ENCODE data around the gene RELN.
"Not testable (repeated sequence)": the region's sequence is repeated elsewhere in the genome, so short reads cannot be mapped to it uniquely, and the experiment has no call there.

The RELN gene

DNA sequence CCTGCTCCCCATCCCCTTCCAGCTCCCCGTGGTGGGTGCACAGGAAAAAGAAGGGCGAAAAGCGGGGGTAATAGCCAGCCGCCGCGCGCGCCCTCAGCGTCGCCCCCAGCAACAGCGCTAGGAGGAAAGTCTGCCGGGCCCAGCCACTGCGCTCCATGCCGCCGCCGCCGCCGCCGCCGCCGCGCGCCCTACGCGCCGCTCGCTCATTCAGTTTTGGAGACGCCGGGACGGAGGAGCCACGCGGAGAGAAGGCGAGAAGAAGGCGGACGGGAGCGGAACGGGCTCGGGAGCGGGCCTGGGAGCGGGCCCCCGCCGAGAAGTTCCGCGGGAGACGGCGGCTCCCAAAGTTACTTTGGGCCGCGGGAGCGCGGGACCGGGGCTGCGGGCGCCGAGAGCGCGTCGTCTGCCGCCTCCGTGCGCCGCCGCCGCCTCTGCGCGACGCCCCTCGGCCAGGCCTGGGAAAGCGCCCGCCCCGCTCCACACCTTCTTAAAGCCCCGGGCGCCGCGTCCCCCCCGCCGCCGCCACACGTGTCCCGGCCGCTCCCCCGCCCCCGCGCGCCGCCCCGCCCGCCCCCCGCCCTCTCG, at the start of gene RELN:
RELN (minus strand) TSS at position 459 of the 585 bp plus-strand sequence; CDS start at position 157, 302 bp downstream.
- DNase-seq (ENCODE audit: low spot score) = peak; percentile 72

DNA sequence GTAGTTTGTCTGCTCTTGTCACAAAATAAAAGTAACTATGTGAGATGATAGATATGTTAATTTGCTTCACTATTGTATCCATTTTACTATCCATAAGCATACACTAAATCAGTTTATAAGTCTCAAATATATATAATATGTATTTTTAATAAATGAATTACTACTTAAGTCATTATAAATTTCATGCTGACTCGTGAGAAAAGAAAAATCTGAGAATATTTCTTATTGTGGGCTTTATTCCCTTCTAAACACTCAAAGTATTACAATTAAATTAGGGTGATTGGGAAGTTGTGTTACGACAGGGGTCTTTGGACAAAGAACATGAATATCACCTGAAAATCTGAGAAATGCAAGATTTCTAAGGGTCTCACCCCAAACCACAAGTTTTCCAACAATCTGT, 48.7 kb upstream of the RELN start:
- no peak for DNase-seq (ENCODE audit: low spot score)

DNA sequence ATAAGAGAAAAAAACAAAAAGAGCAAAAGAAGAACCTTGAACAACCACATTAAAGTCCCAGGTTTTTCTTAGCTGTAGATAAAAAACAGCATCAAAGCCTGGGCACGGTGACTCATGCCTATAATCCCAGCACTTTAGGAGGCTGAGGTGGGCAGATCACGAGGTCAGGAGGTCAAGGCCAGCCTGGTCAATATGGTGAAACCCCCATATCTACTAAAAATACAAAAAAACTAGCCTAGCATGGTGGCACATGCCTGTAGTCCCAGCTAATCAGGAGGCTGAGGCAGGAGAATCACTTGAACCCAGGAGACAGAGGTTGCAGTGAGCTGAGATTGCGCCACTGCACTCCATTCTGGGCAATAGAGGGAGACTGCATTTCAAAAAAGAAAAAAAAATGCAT, 47.4 kb upstream of the RELN start:
- not testable (repeated sequence) for DNase-seq (ENCODE audit: low spot score)

DNA sequence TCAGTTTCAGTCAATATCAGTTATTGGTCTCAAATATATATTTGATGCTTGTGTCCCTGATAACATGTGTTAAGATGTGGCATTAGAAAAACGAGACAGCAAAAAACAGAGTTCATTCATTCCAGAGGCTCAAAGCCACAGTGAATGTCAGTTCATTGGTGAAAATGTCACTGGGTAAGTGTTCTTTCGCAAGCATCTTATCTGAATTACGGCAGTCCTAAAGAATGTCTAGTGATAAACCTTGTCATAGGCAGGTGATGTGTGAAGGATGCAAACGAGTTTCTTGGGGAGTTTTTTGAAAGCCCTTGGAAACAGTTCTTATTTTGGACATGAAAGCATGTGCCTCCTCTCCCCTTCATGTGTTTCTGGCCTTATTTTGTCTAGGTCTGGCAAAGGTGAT, 45.9 kb upstream of the RELN start:
- no peak for DNase-seq (ENCODE audit: low spot score)

DNA sequence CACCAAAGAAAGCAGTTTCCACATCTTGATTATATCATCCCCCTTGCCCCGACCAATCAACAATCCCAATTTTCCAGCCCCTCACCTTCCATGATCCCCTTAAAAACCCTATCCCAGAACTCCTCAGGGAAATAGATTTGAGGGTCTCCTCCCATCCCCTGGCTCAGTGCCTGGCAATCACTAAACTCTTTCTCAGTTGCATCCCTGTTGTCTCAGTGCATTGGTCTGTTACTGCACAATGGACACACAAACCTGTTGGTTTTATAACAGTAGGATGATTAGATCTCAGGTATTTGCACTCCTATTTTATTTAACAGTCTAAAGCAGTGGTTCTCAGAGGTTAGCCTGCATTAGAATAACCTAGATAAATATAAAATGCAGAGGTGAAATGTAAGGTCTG, 45.2 kb upstream of the RELN start:
- no peak for DNase-seq (ENCODE audit: low spot score)

DNA sequence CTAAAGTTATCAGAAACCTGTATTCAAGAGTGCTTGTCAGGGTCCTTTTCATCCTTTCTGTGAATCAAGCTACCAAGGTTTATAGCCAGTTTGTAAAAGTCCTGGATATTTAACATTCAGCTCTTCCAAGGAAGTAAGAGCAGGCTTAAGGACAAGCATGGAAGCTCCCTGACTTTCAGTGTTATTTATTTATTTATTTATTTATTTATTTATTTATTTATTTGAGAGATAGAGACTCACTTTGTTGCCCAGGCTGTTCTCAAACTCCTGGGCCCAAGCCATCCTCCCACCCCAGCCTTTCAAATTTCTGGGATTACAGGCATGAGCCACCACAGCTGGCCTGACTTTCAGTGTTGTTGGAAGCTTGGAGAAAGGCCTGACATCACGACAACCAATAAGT, 44.4 kb upstream of the RELN start:
- DNase-seq (ENCODE audit: low spot score) = no peak

DNA sequence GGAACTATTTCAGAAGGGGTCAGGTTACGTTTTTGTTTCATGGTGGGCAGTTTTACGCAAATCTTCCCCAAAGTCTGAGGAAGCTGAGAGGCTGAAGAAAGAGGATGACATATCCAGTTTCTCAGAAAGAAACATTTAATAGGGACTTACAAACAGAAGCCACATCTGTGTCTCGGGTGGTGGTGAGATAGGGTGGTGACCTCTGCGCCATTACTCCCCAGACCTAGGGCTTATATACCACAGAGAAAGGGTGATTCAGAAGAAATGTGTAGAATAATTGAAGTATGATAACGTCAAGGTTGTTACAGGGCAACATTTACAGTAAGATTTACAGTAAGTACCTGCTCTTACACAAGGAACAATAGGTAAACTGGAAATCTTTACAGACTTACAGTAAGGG, 43.0 kb upstream of the RELN start:
- no peak for DNase-seq (ENCODE audit: low spot score)

DNA sequence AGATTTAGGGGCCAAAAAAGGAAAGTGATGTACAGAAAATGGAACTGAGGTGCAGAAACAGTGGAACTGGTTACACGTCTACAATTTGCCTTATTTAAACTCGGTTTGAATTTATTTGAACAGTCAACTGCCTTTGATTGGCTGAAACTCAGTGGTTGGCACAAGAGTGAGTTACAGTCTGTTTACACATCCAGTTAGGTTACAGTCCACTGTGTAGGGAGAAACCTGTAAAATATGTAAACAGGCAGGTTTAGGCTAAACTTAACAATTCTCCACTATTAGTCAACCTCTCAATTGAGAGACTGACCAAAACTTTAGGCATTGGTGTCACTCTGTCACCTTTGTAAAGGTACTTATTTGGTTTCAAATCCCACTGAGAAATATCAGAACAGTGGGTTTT, 40.3 kb upstream of the RELN start:
- no peak for DNase-seq (ENCODE audit: low spot score)

DNA sequence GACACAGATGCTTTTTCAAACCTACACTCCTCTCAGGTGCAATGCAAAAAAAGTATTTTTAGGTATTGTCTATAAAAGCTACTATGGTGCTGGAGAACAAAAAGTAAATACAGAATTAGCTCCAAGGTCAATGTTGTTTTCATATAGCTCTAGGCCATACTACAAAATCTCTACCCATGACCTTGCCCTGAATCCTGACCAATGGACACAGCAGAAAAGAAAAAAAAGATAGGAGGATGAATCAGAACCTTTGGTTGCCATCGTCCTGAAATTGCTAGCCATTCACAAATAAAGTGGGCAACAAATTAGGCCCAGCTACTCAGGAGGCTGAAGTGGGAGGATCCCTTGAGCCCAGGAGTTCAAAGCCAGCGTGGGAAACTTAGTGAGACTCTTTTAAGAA, 35.2 kb upstream of the RELN start:
- DNase-seq (ENCODE audit: low spot score) = no peak

DNA sequence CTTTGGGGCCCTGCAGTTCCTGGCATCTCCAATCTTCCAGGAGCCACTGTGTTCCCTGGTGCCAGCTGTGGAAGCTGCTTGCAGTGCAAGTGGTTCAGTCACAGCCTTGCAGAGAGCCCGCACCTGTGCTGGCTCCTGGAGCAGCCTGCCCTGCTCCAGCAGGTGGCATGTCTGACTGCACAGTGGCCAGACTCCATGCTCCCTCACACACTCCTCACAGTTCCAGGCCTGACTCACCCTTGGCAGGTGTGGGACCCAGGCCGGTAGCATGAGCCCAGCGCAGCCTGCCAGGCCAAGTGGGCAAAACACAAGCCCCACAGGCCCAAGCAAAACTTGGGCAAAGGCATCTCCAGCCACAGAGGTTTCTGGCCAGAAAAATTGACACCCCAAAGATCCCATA, 33.6 kb upstream of the RELN start:
- no peak for DNase-seq (ENCODE audit: low spot score)

DNA sequence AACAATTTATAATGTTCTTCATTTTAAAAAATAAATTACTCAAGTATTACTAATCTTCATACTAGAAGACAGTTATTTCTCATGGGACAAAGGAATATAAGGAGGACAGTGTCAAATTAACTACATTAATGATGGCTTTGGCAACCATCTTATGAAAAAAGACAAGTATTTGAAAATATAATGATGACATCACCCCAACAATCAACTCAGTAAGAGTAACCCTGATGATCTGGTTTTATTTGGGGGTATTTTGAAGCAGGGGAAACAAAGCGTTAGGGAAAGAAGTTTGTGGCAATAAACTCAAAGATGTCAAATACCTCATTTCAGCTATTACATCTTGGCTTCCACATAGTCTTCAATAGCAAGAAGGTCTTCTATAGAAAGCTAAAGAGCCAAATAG, 29.0 kb upstream of the RELN start:
- no peak for DNase-seq (ENCODE audit: low spot score)

DNA sequence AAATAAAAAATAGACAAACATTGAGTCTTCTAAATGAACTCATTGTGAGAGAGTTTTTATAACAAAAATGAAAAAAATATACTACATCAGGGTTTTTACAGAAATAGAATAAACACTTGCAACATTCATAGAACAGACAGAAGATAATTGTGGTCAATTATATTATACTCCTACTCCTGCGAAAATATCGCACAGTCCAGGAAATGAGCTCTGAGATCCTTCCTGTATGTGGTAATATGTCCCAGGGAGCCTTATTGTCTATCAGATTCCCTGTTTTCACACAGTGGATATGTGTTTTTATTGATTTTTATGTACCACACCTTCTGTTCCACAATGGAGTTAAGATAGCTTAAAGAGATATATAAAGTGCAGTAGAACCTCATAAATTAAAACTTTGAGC, 27.5 kb upstream of the RELN start:
- DNase-seq (ENCODE audit: low spot score) = no peak

DNA sequence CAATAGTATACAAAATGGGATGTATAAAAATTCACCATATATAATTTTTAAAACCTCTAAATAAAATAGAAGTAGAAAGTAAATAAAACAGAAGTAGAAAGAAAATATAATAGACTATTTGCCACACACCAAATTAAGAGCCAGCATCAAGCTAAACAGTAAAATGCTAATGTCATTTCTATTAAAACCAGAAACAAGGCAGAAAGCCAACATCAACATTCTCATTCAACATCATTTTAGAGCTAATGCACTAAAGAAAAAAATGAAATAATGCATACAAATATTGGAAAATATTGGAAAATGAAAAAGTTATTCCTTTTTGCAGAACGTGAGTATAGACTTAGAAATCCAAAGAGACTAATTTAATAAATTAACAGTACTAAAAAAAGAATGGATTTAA, 23.4 kb upstream of the RELN start:
- DNase-seq (ENCODE audit: low spot score) = no peak

DNA sequence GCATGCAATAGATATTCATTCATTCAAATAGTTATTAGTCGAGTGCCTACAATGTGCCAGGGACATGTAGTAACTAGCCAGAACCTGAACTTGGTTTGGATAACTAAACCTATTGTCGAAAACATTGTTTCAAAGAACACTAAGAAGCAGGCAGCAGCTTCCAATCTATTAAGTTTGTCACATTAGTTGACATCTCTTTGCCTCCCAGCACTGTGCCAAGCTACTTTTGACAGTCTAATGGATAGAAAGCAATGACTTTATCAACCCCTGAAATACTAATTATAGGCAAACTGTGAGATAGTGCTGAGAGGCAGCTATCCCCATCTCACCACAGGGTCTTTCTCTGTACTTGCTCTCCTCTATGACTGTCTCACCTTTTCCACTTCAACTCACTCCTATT, 22.4 kb upstream of the RELN start:
- no peak for DNase-seq (ENCODE audit: low spot score)

DNA sequence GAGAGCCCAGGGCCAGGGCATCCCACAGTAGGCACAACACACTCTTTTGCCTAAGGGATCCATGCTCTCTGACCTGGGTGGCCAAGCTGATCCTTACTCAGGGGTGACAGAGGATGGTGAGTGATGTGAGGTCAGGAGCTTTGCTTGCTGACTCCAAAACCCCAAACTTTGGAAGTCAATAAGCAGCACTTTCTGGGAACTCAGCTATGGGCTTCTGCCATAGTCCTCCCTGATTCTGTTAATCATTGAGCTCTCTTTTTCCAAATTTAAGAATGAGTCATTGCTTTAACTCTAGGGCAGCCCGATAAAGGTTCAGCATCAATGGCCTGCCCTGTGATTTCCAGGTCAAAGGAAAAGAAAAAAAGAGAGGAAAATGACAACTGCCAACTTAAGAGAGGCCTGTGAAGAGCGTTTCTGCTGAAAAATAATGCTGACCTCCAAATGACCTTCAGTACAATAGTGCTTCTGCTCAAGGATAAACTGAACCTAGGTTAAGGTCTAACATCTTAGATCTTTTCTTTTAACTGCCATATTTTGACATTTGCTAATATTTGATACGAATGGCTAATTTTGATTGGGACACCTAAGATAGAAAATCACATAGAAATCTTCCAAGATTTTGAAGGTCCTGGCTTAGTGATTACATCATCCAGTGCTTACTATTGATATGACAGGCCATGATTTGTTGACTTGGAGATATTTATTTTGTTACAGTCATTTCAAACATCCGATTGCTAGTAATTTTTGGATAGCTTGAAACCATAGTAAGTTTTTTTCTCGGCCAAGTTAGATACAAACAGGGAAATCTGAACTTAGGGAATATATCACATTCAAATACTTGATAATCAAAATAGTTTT, 20.8 kb upstream of the RELN start:
- no peak for DNase-seq (ENCODE audit: low spot score)

DNA sequence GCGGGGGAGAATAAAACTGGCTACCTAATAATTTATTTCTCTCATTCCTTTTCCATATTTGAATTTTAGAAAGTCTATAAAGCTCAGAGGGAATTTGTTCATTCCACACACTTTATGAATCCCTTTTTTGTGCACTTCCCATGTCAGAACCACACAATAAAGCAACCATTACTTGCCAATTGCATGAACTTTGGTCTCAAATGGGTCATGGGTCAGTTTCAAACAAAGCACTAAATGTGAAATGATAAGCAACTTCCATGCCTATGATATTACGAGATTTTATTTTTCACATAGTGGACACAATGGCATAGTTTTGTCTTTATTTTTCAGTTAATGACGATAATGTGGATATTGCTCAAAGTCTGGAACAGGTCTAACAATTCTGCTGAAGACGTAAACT, 18.6 kb upstream of the RELN start:
- DNase-seq (ENCODE audit: low spot score) = no peak

DNA sequence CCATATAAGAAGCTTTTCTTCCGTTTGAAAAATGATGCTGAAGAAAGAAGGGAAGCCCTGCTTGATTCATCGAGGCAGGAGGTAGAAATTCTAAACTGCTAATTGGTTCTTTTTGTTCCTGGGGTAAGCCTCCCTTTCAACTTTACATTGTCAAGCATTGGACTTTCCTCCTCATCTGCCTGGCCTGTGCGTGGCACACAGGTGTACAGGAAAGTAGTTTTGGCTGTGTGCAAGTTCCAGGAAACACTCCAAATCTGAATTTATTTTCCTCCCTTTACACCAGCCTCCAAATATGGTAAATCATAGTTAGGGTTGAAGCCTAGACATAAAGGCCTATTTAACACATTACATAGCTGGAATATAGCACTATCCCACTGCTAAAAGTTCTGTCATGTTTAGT, 18.2 kb upstream of the RELN start:
- DNase-seq (ENCODE audit: low spot score) = no peak

DNA sequence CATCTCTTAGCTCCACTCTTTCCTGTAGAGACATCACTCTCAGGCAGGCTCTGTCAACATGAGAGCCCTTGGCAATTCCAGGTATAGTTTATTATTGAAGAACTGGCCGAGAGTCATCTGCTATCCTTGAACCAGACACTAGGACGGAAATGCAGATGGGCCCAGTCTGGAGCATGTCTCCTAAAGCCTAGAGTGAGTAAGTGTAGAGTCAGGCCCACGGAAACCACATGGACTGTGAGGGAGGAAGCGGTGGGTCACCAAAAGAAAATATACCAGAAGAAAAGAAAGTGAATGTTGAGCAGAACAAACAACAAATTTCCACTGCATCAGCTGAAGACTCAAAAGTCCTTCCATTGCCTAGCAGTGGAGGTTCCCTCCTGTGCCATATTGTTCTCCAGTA, 15.7 kb upstream of the RELN start:
- no peak for DNase-seq (ENCODE audit: low spot score)

DNA sequence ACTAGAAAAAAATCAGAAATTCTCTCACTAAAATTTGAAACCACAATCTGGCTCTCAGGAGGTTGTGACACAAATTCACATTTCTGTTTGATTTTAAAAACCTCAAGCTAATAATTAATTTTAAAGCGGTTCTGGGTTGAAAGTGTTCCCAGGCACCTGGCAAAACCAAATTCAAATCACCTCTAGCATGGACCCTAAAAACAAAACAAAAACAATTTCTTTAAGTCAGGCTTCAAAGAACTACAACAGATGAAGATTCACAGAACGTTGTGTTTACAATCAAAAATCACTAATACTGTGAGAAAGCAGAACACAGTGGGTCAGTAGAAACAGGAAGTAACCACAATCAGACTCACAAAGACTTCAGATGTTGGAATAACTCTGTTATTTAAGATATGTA, 7.2 kb upstream of the RELN start:
- no peak for DNase-seq (ENCODE audit: low spot score)

DNA sequence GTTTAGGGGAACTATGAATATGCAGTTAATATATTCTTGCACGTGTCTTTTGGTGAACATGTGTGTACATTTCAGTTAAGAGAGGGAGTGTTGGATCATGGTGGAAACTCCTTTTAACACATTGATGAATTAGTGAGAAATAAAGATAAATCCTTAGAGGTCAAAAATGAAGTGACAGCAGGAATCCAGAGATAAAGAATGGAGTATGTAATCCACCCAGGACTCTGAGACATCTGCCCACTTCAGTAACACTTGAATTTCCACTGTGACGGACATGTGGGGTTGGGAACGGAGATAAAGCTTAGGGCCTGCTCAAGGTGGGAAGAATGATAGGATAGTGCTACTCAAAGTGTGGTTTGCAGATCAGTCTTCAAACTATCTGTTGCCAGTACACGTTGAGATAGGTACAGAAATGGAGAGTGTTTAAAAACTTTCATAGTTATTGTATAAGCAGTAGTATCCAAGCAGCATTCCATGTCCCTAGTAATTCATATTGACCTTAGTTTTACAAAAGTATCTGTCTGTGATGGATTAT, 6.6 kb upstream of the RELN start:
- no peak for DNase-seq (ENCODE audit: low spot score)

DNA sequence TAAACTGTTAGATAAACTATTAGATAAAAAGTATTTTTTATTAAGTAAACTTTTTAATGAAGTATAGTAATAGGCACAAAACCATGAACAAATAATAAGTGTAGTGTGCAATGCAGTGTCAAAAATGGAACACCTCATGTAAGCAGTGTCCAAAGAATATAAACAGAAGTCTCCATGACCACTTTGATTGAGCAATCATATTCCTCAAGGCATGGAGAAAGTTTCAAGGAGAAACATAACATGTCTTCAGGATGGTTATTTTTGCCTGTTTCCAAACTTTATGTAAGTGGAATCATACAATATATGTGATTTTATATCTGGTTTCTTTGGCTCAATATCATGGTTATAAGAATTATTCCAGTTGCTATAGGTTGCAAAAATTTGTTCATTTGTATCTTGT, 6.1 kb upstream of the RELN start:
- no peak for DNase-seq (ENCODE audit: low spot score)

DNA sequence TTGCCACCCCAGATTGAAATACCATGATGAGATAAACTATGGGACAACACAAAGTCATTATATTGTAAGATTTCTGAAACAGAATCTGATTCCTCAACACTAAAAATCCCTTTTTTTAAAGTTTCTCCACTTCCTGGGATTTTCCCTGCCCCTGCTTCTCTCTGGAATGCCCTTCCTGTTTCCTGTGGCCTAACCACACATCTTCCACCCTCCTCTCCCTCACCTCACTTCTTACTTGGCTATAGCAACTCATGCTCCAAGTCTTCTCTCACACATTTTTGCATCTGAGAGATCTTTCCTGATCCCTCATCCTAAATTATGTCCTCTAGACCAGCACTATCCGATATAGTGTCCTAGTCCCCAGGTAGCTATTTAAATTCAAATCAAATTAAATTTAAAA, 4.1 kb upstream of the RELN start:
- no peak for DNase-seq (ENCODE audit: low spot score)

DNA sequence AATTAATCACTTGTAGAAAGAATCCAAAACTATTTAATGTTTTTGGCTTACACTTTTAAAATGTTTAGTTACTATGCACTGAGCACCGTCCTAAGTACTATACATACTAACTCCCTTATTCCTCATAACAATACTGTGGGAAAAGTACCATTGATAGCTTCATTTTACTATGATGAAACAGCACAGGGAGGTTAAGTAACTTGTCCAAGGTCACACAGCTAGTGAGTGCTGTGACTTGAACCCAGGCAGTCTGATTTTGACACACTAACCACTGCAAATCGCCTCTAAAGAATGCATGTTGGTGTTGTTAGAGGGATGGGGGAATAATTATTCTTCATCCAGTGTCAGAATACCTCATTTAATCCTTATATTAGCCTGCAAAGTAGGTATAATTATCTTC, 1.9 kb upstream of the RELN start:
- DNase-seq (ENCODE audit: low spot score) = no peak

DNA sequence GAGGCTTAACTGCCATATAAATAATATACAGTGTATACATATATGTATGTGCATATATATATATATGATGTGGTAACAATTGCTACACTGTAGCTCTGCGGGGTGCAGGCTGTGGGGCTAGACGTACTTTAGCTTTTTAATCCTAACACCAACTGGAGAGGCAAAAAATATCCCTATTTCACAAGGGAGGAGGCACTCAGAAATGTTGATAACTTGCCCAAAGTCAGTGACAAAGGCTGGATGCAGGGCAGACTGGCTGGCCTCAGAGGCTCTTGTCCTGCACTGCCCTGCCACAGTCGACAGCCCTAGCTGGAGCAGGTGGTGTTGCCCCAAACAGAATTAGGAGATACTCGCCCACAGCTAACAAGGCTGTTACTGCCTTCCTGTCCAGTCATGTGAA, 1.5 kb upstream of the RELN start:
- no peak for DNase-seq (ENCODE audit: low spot score)

Measured in left forelimb (tissue), 1 donor.